ENCODE measurements around the gene FZR1. TPM values are rescaled to one million over a fixed set of nuclear protein-coding genes. Genes with fewer than 3 reads are reported as not detected.

Gene FZR1
- total and polyA plus RNA-seq, 2 of the 4 experiments (the other 2 are of a cell fraction): 21.5 to 47.8 TPM

DNA sequence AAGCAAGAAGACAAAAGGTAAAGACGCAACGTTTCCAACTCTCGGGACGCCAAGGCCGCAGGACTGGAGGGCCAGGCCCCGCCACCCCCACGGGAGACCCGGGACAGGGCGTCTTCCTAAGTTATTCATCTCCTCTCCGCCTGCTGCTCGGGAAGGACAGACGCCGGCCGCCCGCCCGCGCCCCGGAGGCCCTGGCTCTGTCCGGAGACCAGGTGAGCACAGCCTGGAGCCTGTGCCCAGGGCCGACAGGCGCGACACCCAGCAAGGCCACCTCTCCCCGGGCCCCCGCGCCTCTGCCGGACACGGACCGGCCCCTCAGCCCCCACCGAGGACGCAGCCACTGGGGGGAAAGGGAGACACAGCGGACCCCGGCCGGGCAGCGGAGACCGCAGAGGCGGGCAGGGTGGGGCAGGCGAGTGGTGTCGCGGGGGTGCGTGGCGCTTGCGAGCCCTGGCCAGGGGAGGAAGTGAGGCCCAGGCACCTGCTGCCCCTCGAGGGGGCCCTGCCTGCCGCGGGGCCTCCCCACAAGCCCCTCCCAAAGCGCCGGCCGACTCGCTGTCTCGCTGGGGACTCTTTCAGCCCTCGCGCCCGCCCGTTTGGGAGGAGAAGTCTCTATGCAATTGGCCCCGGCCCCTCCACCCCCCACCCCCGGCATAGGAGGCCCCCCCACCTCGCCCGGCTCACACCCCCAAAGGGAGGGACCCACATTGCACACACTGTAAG is 43.0 kb upstream of the FZR1 start:
- TF ChIP-seq USF2 (IDR thresholded peaks at IDR 0.05; ENCODE audit: low read depth, low read length) (no peak), RAD21 (IDR thresholded peaks at IDR 0.05; ENCODE audit: low read length) (no peak)
- Histone ChIP-seq H2BK20ac (ENCODE audit: low read depth, low read length) (no peak overlapping the region), H3K56ac (ENCODE audit: extremely low read depth, insufficient read depth, low read length) (no peak overlapping the region), H3K9me1 (ENCODE audit: insufficient read depth, low read length) (peaks cover 6% of the 10 kb centered on the region; the same call in 1 of the 2 replicates), H3K9ac (ENCODE audit: low read depth, low read length) (no peak overlapping the region), H3K36me3 (ENCODE audit: control insufficient read depth, insufficient read depth, low read length) (peaks cover 26% of the 10 kb centered on the region), H3K27me3 (ENCODE audit: control insufficient read depth, insufficient read depth, low read length) (no peaks in the 10 kb centered on the region), H2BK120ac (ENCODE audit: low read depth, low read length) (no peak overlapping the region), H3K79me1 (ENCODE audit: low read depth in 1 of 2, low read length in 2 of 2) (peaks cover 22 to 64% of the 10 kb centered on the region in 2 experiments), H3K14ac (replicated peaks; ENCODE audit: low read depth, low read length) (no peak overlapping the region), H2BK15ac (ENCODE audit: low read depth, low read length) (no peak overlapping the region), H3K23ac (ENCODE audit: low read depth, low read length) (no peak overlapping the region), H3K9me3 (ENCODE audit: control insufficient read depth, insufficient read depth, low read length) (no peaks in the 10 kb centered on the region), H2BK5ac (ENCODE audit: low read depth, low read length, poor library complexity, severe bottlenecking) (no peak overlapping the region), H4K91ac (ENCODE audit: insufficient read depth, low read depth, low read length) (no peak overlapping the region), H3K4me1 (ENCODE audit: control insufficient read depth, insufficient read depth, low read length) (peaks cover 16% of the 10 kb centered on the region), H2AK5ac (ENCODE audit: low read depth, low read length) (no peak overlapping the region), H3K4me2 (ENCODE audit: low read depth, low read length) (no peak overlapping the region), H4K8ac (ENCODE audit: low read depth in 2 of 2, low read length in 2 of 2) (no peak overlapping the region), H3K4ac (ENCODE audit: low read depth, low read length) (no peak overlapping the region), H4K5ac (ENCODE audit: low read depth, low read length) (no peak overlapping the region), H4K20me1 (ENCODE audit: insufficient read depth, low read length) (peaks cover 33% of the 10 kb centered on the region), H3K27ac (ENCODE audit: insufficient read depth, low read length) (no peak overlapping the region), H2AK9ac (replicated peaks; ENCODE audit: low read depth, low read length, poor library complexity) (no peak overlapping the region), H3K4me3 (ENCODE audit: insufficient read depth, low read depth, low read length) (no peak overlapping the region), H3K18ac (ENCODE audit: low read depth, low read length) (no peak overlapping the region), H2AFZ (replicated peaks; ENCODE audit: low read length, poor library complexity) (no peak overlapping the region)
- in situ Hi-C loops (cut with MboI; ENCODE audit: low sequenced_read_pairs): no loop called here
- BruUV-seq (replicated peaks): no TSS peak
- DNase-seq (no peak), ATAC-seq (ENCODE audit: low read depth) (no peak)
- POLR2A ChIA-PET (ENCODE audit: unreplicated experiment): no interaction called here
- intact Hi-C loops (cut with micrococcal nuclease): no loop called here
- 90% methylated on average over 8 of the region's 58 CpGs; no CpG with 5 or more reads in 1 of the 2 experiments for WGBS, 2 experiments (ENCODE audit: extremely low coverage in 2 of 2, insufficient read length in 1 of 2)
- dilution Hi-C loops (cut with HindIII; ENCODE audit: low sequenced_read_pairs, unreplicated experiment): no loop called here
- CTCF ChIA-PET: no interaction called here

Measured in IMR-90 (cell line).